Thoracic aorta (tissue), 2 donors: Measurements from ENCODE around the gene NGB. TPM values are rescaled to one million over a fixed set of nuclear protein-coding genes. Genes with fewer than 3 reads are reported as not detected.

Experiments used
- ATAC-seq: fragments of 150-250 bp; one replicate; pipeline ENCODE4 v1.8.0; 2017; ENCODE audit warnings: low read depth; ENCODE audit not compliant: insufficient number of reproducible peaks, low FRiP score
- DNase-seq: peaks from one replicate; pipeline ENCODE4 v3.0.0-alpha.2; 2020; ENCODE audit warnings: low spot score
- H3K27ac ChIP-seq, 2 donors: fragments of 200-600 bp; sonication (generic); 1 replicate in 1 of 2; 2 replicates in 1 of 2; pipeline ENCODE4 v1.5.1; 2016; ENCODE audit warnings: mild to moderate bottlenecking in 2 of 2, moderate library complexity in 2 of 2
- H3K27me3 ChIP-seq: fragments of 200-600 bp; sonication (generic); replicated peaks from 2 replicates; pipeline ENCODE4 v1.6.0; 2016; ENCODE audit warnings: mild to moderate bottlenecking; ENCODE audit not compliant: insufficient read depth
- H3K36me3 ChIP-seq: fragments of 200-600 bp; sonication (generic); one replicate; pipeline ENCODE4 v1.5.1; 2016
- H3K4me1 ChIP-seq, 2 donors: fragments of 200-600 bp; sonication (generic); 1 replicate in 1 of 2; 2 replicates in 1 of 2; pipeline versions ENCODE4 v1.5.1 to v1.6.0; 2016; ENCODE audit warnings: low read depth in 2 of 2, mild to moderate bottlenecking in 1 of 2; ENCODE audit not compliant: control insufficient read depth in 1 of 2
- H3K4me3 ChIP-seq: fragments of 200-600 bp; sonication (generic); 2 replicates; pipeline ENCODE4 v1.5.1; 2016; ENCODE audit warnings: mild to moderate bottlenecking
- H3K9me3 ChIP-seq: fragments of 200-600 bp; sonication (generic); 2 replicates; pipeline ENCODE4 v1.5.1; 2016
- CTCF ChIP-seq: fragments of 200-600 bp; sonication (generic); IDR thresholded peaks from one replicate; pipeline ENCODE4 v1.5.1; 2019; ENCODE audit warnings: antibody characterized with exemption
- total RNA-seq, 2 donors: library from RNA; depleted of rRNA; stranded (reverse); fragments of >200 nt; gene quantifications; one replicate each; pipeline versions ENCODE4 v1.1.0 to v1.2.3, GENCODE V29; 2016

The NGB gene
- total RNA-seq, 2 donors from 2014 or later, result not detected

- no peak overlapping the region for H3K4me3 ChIP-seq
- H3K36me3 ChIP-seq, result peaks cover 8% of the 10 kb centered on the region
- DNase-seq, result no peak
- no peak for ATAC-seq
- peaks cover 4% of the 10 kb centered on the region for H3K9me3 ChIP-seq
- no peak overlapping the region for H3K27ac ChIP-seq
- H3K4me1 ChIP-seq, result no peaks in the 10 kb centered on the region
- no peak for TF ChIP-seq CTCF
- H3K27me3 ChIP-seq, result no peaks in the 10 kb centered on the region
These were observed 1.3 kb upstream of the NGB start for GRCh38 chr14:77272261-77272660.

- H3K9me3 ChIP-seq, result peaks cover 4% of the 10 kb centered on the region
- ATAC-seq (no peak), DNase-seq (no peak)
- H3K27me3 ChIP-seq, result no peaks in the 10 kb centered on the region
- H3K4me1 ChIP-seq, result no peaks in the 10 kb centered on the region
- H3K27ac ChIP-seq, result no peak overlapping the region
- H3K36me3 ChIP-seq, result no peaks in the 10 kb centered on the region
- H3K4me3 ChIP-seq, result no peak overlapping the region
- no peak for TF ChIP-seq CTCF
These were observed 469 bp downstream of the NGB start for GRCh38 chr14:77270361-77271112.

GRCh38 chr14:77268989-77269600, 1.9 kb downstream of the NGB start:
- TF ChIP-seq CTCF, result no peak

GRCh38 chr14:77267937-77268699, 2.9 kb downstream of the NGB start:
- DNase-seq (no peak), ATAC-seq (no peak)
- Histone ChIP-seq H3K4me1 (no peaks in the 10 kb centered on the region), H3K27me3 (no peaks in the 10 kb centered on the region), H3K27ac (no peak overlapping the region), H3K9me3 (peaks cover 4% of the 10 kb centered on the region), H3K36me3 (no peaks in the 10 kb centered on the region), H3K4me3 (no peak overlapping the region)
- TF ChIP-seq CTCF, result no peak

More at GRCh38 chr14:77268989-77269600, 1.9 kb downstream of the NGB start:
- no peaks in the 10 kb centered on the region for H3K36me3 ChIP-seq
- no peak for ATAC-seq
- no peak for DNase-seq
- H3K27me3 ChIP-seq, result no peaks in the 10 kb centered on the region
- H3K4me3 ChIP-seq, result no peak overlapping the region
- no peaks in the 10 kb centered on the region for H3K4me1 ChIP-seq
- peaks cover 4% of the 10 kb centered on the region for H3K9me3 ChIP-seq
- no peak overlapping the region for H3K27ac ChIP-seq

- ATAC-seq (no peak), DNase-seq (no peak)
- no peaks in the 10 kb centered on the region for H3K4me1 ChIP-seq
- H3K27ac ChIP-seq, result no peak overlapping the region
- H3K36me3 ChIP-seq, result no peaks in the 10 kb centered on the region
- H3K9me3 ChIP-seq, result peaks cover 4% of the 10 kb centered on the region
- no peak overlapping the region for H3K4me3 ChIP-seq
- no peak for TF ChIP-seq CTCF
- H3K27me3 ChIP-seq, result no peaks in the 10 kb centered on the region
These were observed 4.7 kb downstream of the NGB start for GRCh38 chr14:77266336-77266735.
